IPS-20b (cell line): ENCODE results near the gene STAT1.

Experiments
- H3K27ac ChIP-seq: one replicate; pipeline ENCODE4 v1.5.1; 2013; ENCODE audit warnings: low read length
- H3K27me3 ChIP-seq: 2 replicates; pipeline ENCODE4 v1.6.1; 2013; ENCODE audit warnings: mild to moderate bottlenecking, low read length, inconsistent platforms; ENCODE audit not compliant: insufficient read depth
- H3K36me3 ChIP-seq: 2 replicates; pipeline ENCODE4 v1.6.1; 2013; ENCODE audit warnings: low read depth, mild to moderate bottlenecking, inconsistent platforms, low read length, moderate library complexity; ENCODE audit not compliant: insufficient read depth
- H3K4me1 ChIP-seq: 2 replicates; pipeline ENCODE4 v1.6.1; 2013; ENCODE audit warnings: mild to moderate bottlenecking, control low read depth, inconsistent platforms, low read length, moderate library complexity; ENCODE audit not compliant: insufficient read depth
- H3K4me3 ChIP-seq: 2 replicates; pipeline ENCODE4 v1.5.1; 2013; ENCODE audit warnings: mild to moderate bottlenecking, low read length, inconsistent platforms
- H3K9ac ChIP-seq: 2 replicates; pipeline ENCODE4 v1.6.1; 2013; ENCODE audit warnings: low read depth, mild to moderate bottlenecking, inconsistent platforms, low read length, moderate library complexity
- H3K9me3 ChIP-seq: 2 replicates; pipeline ENCODE4 v1.6.1; 2013; ENCODE audit warnings: mild to moderate bottlenecking, low read depth, low read length, inconsistent platforms; ENCODE audit not compliant: insufficient read depth

Gene STAT1

GRCh38 chr2:191029280-191029950 is 15.4 kb upstream of the STAT1 start:
- Histone ChIP-seq H3K9me3 (no peaks in the 10 kb centered on the region), H3K27me3 (no peaks in the 10 kb centered on the region), H3K4me3 (no peak overlapping the region), H3K9ac (no peak overlapping the region), H3K27ac (no peak overlapping the region), H3K36me3 (no peaks in the 10 kb centered on the region), H3K4me1 (0 out of 2 replicates have a peak, but pooled peaks cover 2% of the 10 kb centered on the region)

GRCh38 chr2:191026377-191026776 is 12.4 kb upstream of the STAT1 start:
- Histone ChIP-seq H3K9me3 (no peaks in the 10 kb centered on the region), H3K36me3 (no peaks in the 10 kb centered on the region), H3K4me3 (no peak overlapping the region), H3K4me1 (no peaks in the 10 kb centered on the region), H3K27ac (no peak overlapping the region), H3K27me3 (peaks cover 9% of the 10 kb centered on the region; the same call in 1 of the 2 replicates), H3K9ac (no peak overlapping the region)

GRCh38 chr2:191025135-191025534 is 11.2 kb upstream of the STAT1 start:
- Histone ChIP-seq H3K9ac (no peak overlapping the region), H3K36me3 (no peaks in the 10 kb centered on the region), H3K4me3 (no peak overlapping the region), H3K9me3 (no peaks in the 10 kb centered on the region), H3K27me3 (peaks cover 9% of the 10 kb centered on the region; the same call in 1 of the 2 replicates), H3K4me1 (no peaks in the 10 kb centered on the region), H3K27ac (no peak overlapping the region)

- Histone ChIP-seq H3K27ac (no peak overlapping the region), H3K27me3 (peaks cover 23% of the 10 kb centered on the region), H3K4me3 (no peak overlapping the region), H3K9ac (no peak overlapping the region), H3K36me3 (no peaks in the 10 kb centered on the region), H3K4me1 (no peaks in the 10 kb centered on the region), H3K9me3 (no peaks in the 10 kb centered on the region)
Observed at GRCh38 chr2:191023235-191023679, 9.3 kb upstream of the STAT1 start.

GRCh38 chr2:191020742-191021381 is 6.9 kb upstream of the STAT1 start:
- Histone ChIP-seq H3K4me3 (peak overlapping the region; percentile 80), H3K4me1 (no peaks in the 10 kb centered on the region)

GRCh38 chr2:191020221-191020741 is 6.3 kb upstream of the STAT1 start:
- peak overlapping the region; percentile 80 for H3K4me3 ChIP-seq
- peaks cover 52% of the 10 kb centered on the region for H3K27me3 ChIP-seq
- no peaks in the 10 kb centered on the region for H3K9me3 ChIP-seq
- no peaks in the 10 kb centered on the region for H3K36me3 ChIP-seq
- peak overlapping the region; percentile 78 for H3K27ac ChIP-seq
- no peaks in the 10 kb centered on the region for H3K4me1 ChIP-seq
- peak overlapping the region; percentile 93 for H3K9ac ChIP-seq

More at GRCh38 chr2:191020742-191021381, 6.9 kb upstream of the STAT1 start:
- Histone ChIP-seq H3K36me3 (no peaks in the 10 kb centered on the region), H3K27ac (peak overlapping the region; percentile 78), H3K9ac (peak overlapping the region; percentile 93), H3K27me3 (peaks cover 46% of the 10 kb centered on the region), H3K9me3 (no peaks in the 10 kb centered on the region)

- peaks cover 61% of the 10 kb centered on the region for H3K27me3 ChIP-seq
- no peak overlapping the region for H3K4me3 ChIP-seq
- H3K4me1 ChIP-seq = peaks cover 4% of the 10 kb centered on the region; the same call in 1 of the 2 replicates
- H3K9ac ChIP-seq = no peak overlapping the region
- no peaks in the 10 kb centered on the region for H3K36me3 ChIP-seq
- H3K27ac ChIP-seq = no peak overlapping the region
- no peaks in the 10 kb centered on the region for H3K9me3 ChIP-seq
Observed at GRCh38 chr2:191019376-191019775, 5.4 kb upstream of the STAT1 start.

GRCh38 chr2:191018643-191019119 is 4.7 kb upstream of the STAT1 start:
- Histone ChIP-seq H3K27ac (no peak overlapping the region), H3K27me3 (peaks cover 61% of the 10 kb centered on the region), H3K4me3 (no peak overlapping the region), H3K4me1 (peaks cover 4% of the 10 kb centered on the region; the same call in 1 of the 2 replicates), H3K9me3 (no peaks in the 10 kb centered on the region), H3K36me3 (no peaks in the 10 kb centered on the region), H3K9ac (no peak overlapping the region)

- peaks cover 59% of the 10 kb centered on the region for H3K27me3 ChIP-seq
- H3K4me3 ChIP-seq = no peak overlapping the region
- no peak overlapping the region for H3K27ac ChIP-seq
- peaks cover 6% of the 10 kb centered on the region; the same call in 1 of the 2 replicates for H3K4me1 ChIP-seq
- H3K9ac ChIP-seq = no peak overlapping the region
- H3K9me3 ChIP-seq = no peaks in the 10 kb centered on the region
- no peaks in the 10 kb centered on the region for H3K36me3 ChIP-seq
Observed at GRCh38 chr2:191018048-191018447, 4.1 kb upstream of the STAT1 start.

- Histone ChIP-seq H3K27me3 (peaks cover 51% of the 10 kb centered on the region), H3K4me3 (no peak overlapping the region), H3K9ac (no peak overlapping the region), H3K27ac (no peak overlapping the region), H3K36me3 (peaks cover 4% of the 10 kb centered on the region; the same call in 1 of the 2 replicates), H3K9me3 (no peaks in the 10 kb centered on the region), H3K4me1 (peaks cover 8% of the 10 kb centered on the region; the same call in 1 of the 2 replicates)
Observed at GRCh38 chr2:191015831-191016230, 1.9 kb upstream of the STAT1 start.

- H3K4me3 ChIP-seq = no peak overlapping the region
- peaks cover 8% of the 10 kb centered on the region; the same call in 1 of the 2 replicates for H3K4me1 ChIP-seq
- peaks cover 51% of the 10 kb centered on the region for H3K27me3 ChIP-seq
- no peak overlapping the region for H3K27ac ChIP-seq
- peaks cover 5% of the 10 kb centered on the region; the same call in 1 of the 2 replicates for H3K36me3 ChIP-seq
- H3K9ac ChIP-seq = no peak overlapping the region
- no peaks in the 10 kb centered on the region for H3K9me3 ChIP-seq
Observed at GRCh38 chr2:191015239-191015638, 1.3 kb upstream of the STAT1 start.
